Measurements from ENCODE around the gene NPRL2. TPM values are rescaled to one million over a fixed set of nuclear protein-coding genes. Genes with fewer than 3 reads are reported as not detected.

Gene NPRL2
- total and polyA plus RNA-seq, 2 donors (not counting 3 experiments of a cell fraction or from before 2014, with no cell fraction given), result 13.4 to 30.6 TPM

- TF ChIP-seq MYC (IDR thresholded peaks at IDR 0.05; ENCODE audit: low read depth, low read length) (no peak), CTCF (IDR thresholded peaks at IDR 0.05; ENCODE audit: extremely low read depth in 1 of 2, insufficient read depth in 1 of 2, low read depth in 1 of 2, low read length in 2 of 2) (no peak), POLR2A (IDR thresholded peaks at IDR 0.05; ENCODE audit: low read depth, low read length) (no peak)
- no peaks in the 10 kb centered on the region for H4K20me1 ChIP-seq (replicated peaks; ENCODE audit: control insufficient read depth, extremely low read depth, insufficient read depth, low read length)
Observed at GRCh38 chr3:50325113-50325480, 25.5 kb downstream of the NPRL2 start.

GRCh38 chr3:50324351-50325112 lies 26.0 kb downstream of the NPRL2 start:
- POLR2A ChIA-PET, result interaction anchor here (5.1 kb wide), 1 partner anchor 11 kb away, joined by 38 read pairs; no protein-coding TSS in a partner anchor
- H2AFZ ChIP-seq (ENCODE audit: low read depth, low read length), result no peak overlapping the region
- no peaks in the 10 kb centered on the region for H3K9me1 ChIP-seq (replicated peaks; ENCODE audit: control insufficient read depth, extremely low read depth, insufficient read depth, low read length)
- no peaks in the 10 kb centered on the region for H4K20me1 ChIP-seq (replicated peaks; ENCODE audit: control insufficient read depth, extremely low read depth, insufficient read depth, low read length)
- H3K9me3 ChIP-seq (replicated peaks; ENCODE audit: control insufficient read depth, insufficient read depth, low read length), result no peaks in the 10 kb centered on the region
- TF ChIP-seq CTCF (IDR thresholded peaks at IDR 0.05; ENCODE audit: extremely low read depth in 1 of 2, insufficient read depth in 1 of 2, low read depth in 1 of 2, low read length in 2 of 2), result peak; percentile 89 to 91
- no peak for TF ChIP-seq JUN (IDR thresholded peaks at IDR 0.05; ENCODE audit: borderline replicate concordance, insufficient read depth, insufficient read length, low read depth)
- TF ChIP-seq POLR2A (IDR thresholded peaks at IDR 0.05; ENCODE audit: low read depth, low read length), result peak; percentile 57
- FAIRE-seq, result no peak
- H3K4me2 ChIP-seq (ENCODE audit: insufficient read depth, low read length), result peak overlapping the region; percentile 59
- no TSS peak for BruUV-seq (replicated peaks)
- no peaks in the 10 kb centered on the region for H3K27me3 ChIP-seq (ENCODE audit: control insufficient read depth in 2 of 2, insufficient read depth in 2 of 2, low read length in 2 of 2)
- H3K27ac ChIP-seq (ENCODE audit: insufficient read depth, low read depth, low read length), result peak overlapping the region; percentile 99
- peaks cover 45% of the 10 kb centered on the region for H3K4me1 ChIP-seq (ENCODE audit: control insufficient read depth, extremely low read depth, insufficient read depth, low read length)
- dilution Hi-C loops (cut with MboI; ENCODE audit: extremely low pct_ligation_motif_present, low sequenced_read_pairs) (no loop called here), intact Hi-C loops (cut with micrococcal nuclease) (loop anchor here (1.0 to 2.0 kb wide), 3 partner anchors 50 to 129 kb away; no protein-coding TSS in a partner anchor)
- peak overlapping the region; percentile 83 for H3K9ac ChIP-seq (replicated peaks; ENCODE audit: extremely low read depth, insufficient read depth, low read length)
- H3K79me2 ChIP-seq (ENCODE audit: control insufficient read depth, insufficient read depth, low read length), result peaks cover 34% of the 10 kb centered on the region
- H3K36me3 ChIP-seq (ENCODE audit: control insufficient read depth in 2 of 2, extremely low read depth in 1 of 2, insufficient read depth in 2 of 2, low read length in 2 of 2), result peaks cover 2 to 19% of the 10 kb centered on the region in 2 experiments
- H3K4me3 ChIP-seq (replicated peaks in 1 of 3; ENCODE audit: insufficient read depth in 1 of 3, low read depth in 1 of 3, low read length in 3 of 3), result no peak overlapping the region
- DNase-seq (ENCODE audit: low read depth, low spot score), result peak; percentile 76
- CTCF ChIA-PET, result interaction anchor here (0.6 to 4.3 kb wide), 24 partner anchors 8 to 218 kb away, joined by 3 to 66 read pairs (median 7); partner anchors contain the start of genes CYB561D2, HYAL1, HYAL3 and IFRD2

More at GRCh38 chr3:50325113-50325480, 25.5 kb downstream of the NPRL2 start:
- Histone ChIP-seq H3K79me2 (ENCODE audit: control insufficient read depth, insufficient read depth, low read length) (peaks cover 29% of the 10 kb centered on the region), H3K36me3 (ENCODE audit: control insufficient read depth in 2 of 2, extremely low read depth in 1 of 2, insufficient read depth in 2 of 2, low read length in 2 of 2) (peaks cover 4 to 20% of the 10 kb centered on the region in 2 experiments), H2AFZ (ENCODE audit: low read depth, low read length) (no peak overlapping the region), H3K4me3 (replicated peaks in 1 of 3; ENCODE audit: insufficient read depth in 1 of 3, low read depth in 1 of 3, low read length in 3 of 3) (no peak overlapping the region), H3K4me1 (ENCODE audit: control insufficient read depth, extremely low read depth, insufficient read depth, low read length) (peaks cover 39% of the 10 kb centered on the region), H3K9me1 (replicated peaks; ENCODE audit: control insufficient read depth, extremely low read depth, insufficient read depth, low read length) (no peaks in the 10 kb centered on the region), H3K27ac (ENCODE audit: insufficient read depth, low read depth, low read length) (no peak overlapping the region), H3K9ac (replicated peaks; ENCODE audit: extremely low read depth, insufficient read depth, low read length) (no peak overlapping the region), H3K9me3 (replicated peaks; ENCODE audit: control insufficient read depth, insufficient read depth, low read length) (no peaks in the 10 kb centered on the region), H3K4me2 (ENCODE audit: insufficient read depth, low read length) (no peak overlapping the region), H3K27me3 (ENCODE audit: control insufficient read depth in 2 of 2, insufficient read depth in 2 of 2, low read length in 2 of 2) (no peaks in the 10 kb centered on the region)
- FAIRE-seq (no peak), DNase-seq (ENCODE audit: low read depth, low spot score) (no peak)
- dilution Hi-C loops (cut with MboI; ENCODE audit: extremely low pct_ligation_motif_present, low sequenced_read_pairs) (no loop called here), intact Hi-C loops (cut with micrococcal nuclease) (loop anchor here (2.0 kb wide), 1 partner anchor 98 kb away; no protein-coding TSS in a partner anchor)
- ChIA-PET POLR2A (no interaction called here), CTCF (interaction anchor here (0.8 to 4.3 kb wide), 12 partner anchors 11 to 217 kb away, joined by 3 to 66 read pairs (median 18); partner anchors contain the start of genes HYAL1, HYAL3, IFRD2 and NAA80)
- no TSS peak for BruUV-seq (replicated peaks)
